A673 (cell line): ENCODE results near the gene SLC39A2.

ENCODE experiments used
- CTCF ChIP-seq: fragments of 300-800, 200-600 bp; sonication (generic); conservative IDR thresholded peaks from 2 replicates; pipeline ENCODE4 v1.5.1; 2017; ENCODE audit warnings: low read depth, mild to moderate bottlenecking, antibody characterized with exemption, low read length, moderate library complexity, mixed read lengths
- EZH2 ChIP-seq: fragments of 200-600 bp; sonication (generic); IDR thresholded peaks from 2 replicates; pipeline ENCODE4 v1.6.1; 2017; ENCODE audit warnings: borderline replicate concordance, low read depth, mild to moderate bottlenecking, mixed read lengths, antibody characterized with exemption, low read length; ENCODE audit not compliant: poor library complexity, severe bottlenecking

- TF ChIP-seq CTCF, result no peak
- no peak for TF ChIP-seq EZH2
These were observed 30.8 kb downstream of the SLC39A2 start, which contains the start of gene TPPP2 for GRCh38 chr14:21029917-21030316.
